ENCODE data around the gene DLST.

Gene DLST

GRCh38 chr14:74945852-74946658 is 64.3 kb downstream of the DLST start:
- TF ChIP-seq CTCF (conservative IDR thresholded peaks at IDR 0.05; ENCODE audit: low read length), result peak; percentile 92
- DNase-seq (ENCODE audit: low read depth), result peak; percentile 53
- no peak overlapping the region for H3K4me3 ChIP-seq (ENCODE audit: low read length)

DNA sequence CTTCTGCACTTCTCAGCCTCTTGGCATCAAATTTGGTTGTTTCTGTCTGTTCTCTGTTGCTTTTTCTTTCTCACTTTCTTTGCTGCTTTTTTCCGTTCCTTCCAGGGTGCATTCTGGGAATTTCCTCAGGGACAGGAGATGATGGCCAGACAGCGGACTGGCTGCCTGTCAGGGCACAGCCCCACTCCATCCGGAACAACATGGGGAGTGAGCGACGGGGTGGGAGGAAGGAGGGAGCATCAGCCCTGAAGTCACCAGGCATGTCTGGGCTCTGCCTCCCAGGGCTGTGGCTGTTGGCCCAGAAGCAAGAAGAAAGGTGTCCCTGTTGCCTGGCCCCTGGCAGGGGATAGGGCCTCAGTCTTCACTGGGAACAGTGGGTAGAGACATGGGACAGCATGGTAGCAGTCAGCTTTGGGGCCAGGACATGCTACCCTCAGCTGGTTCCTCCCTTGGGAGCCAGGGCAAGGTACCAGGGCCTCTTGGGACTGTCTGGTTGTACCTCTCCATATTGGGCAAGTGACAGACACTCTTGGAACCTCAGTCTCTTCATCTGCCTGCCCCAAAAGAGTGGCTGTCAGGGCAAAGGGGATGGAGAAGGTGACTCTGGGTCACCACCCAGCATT is 65.1 kb downstream of the DLST start:
- TF ChIP-seq CTCF (conservative IDR thresholded peaks at IDR 0.05; ENCODE audit: low read length), result no peak
- no peak for DNase-seq (ENCODE audit: low read depth)
- no peak overlapping the region for H3K4me3 ChIP-seq (ENCODE audit: low read length)

GRCh38 chr14:74947353-74948227 is 65.9 kb downstream of the DLST start:
- no peak overlapping the region for H3K4me3 ChIP-seq (ENCODE audit: low read length)
- DNase-seq (ENCODE audit: low read depth), result no peak
- TF ChIP-seq CTCF (conservative IDR thresholded peaks at IDR 0.05; ENCODE audit: low read length), result no peak

GRCh38 chr14:74948228-74949175 is 66.8 kb downstream of the DLST start:
- H3K4me3 ChIP-seq (ENCODE audit: low read length), result no peak overlapping the region
- DNase-seq (ENCODE audit: low read depth), result no peak
- TF ChIP-seq CTCF (conservative IDR thresholded peaks at IDR 0.05; ENCODE audit: low read length), result no peak

GRCh38 chr14:74949191-74949601 is 67.5 kb downstream of the DLST start:
- H3K4me3 ChIP-seq (ENCODE audit: low read length), result no peak overlapping the region

More at GRCh38 chr14:74949191-74949601, 67.5 kb downstream of the DLST start:
- no peak for TF ChIP-seq CTCF (conservative IDR thresholded peaks at IDR 0.05; ENCODE audit: low read length)
- DNase-seq (ENCODE audit: low read depth), result no peak

Measured in AG10803 (cell line).